HepG2 (cell line): ENCODE results near the gene CLDN20. TPM values are rescaled to one million over a fixed set of nuclear protein-coding genes. Genes with fewer than 3 reads are reported as not detected.

Experiments used
- ATAD3A ChIP-seq: sonication (generic); formaldehyde crosslinking; IDR thresholded peaks from 2 replicates; pipeline ENCODE4 v1.4.0; 2020; ENCODE audit warnings: missing genetic modification reagents
- BHLHE40 ChIP-seq: IDR thresholded peaks from 2 replicates; pipeline ENCODE4 v1.6.1; 2011; ENCODE audit warnings: low read length, improper control_type of control experiment
- HHEX ChIP-seq: IDR thresholded peaks from 2 replicates; pipeline ENCODE4 v1.6.1; 2016; ENCODE audit warnings: control low read depth
- HOXD1 ChIP-seq: sonication (generic); formaldehyde crosslinking; IDR thresholded peaks from 2 replicates; pipeline ENCODE4 v1.5.0; 2020; ENCODE audit warnings: missing genetic modification reagents
- KDM1A ChIP-seq: IDR thresholded peaks from 2 replicates; pipeline ENCODE4 v1.6.1; 2016; ENCODE audit warnings: missing compliant biosample characterization
- ZBTB7B ChIP-seq: sonication (generic); formaldehyde crosslinking; IDR thresholded peaks from 2 replicates; pipeline ENCODE4 v1.4.0; 2020; ENCODE audit warnings: missing genetic modification reagents
- ZBTB8A ChIP-seq: sonication (generic); formaldehyde crosslinking; IDR thresholded peaks from 2 replicates; pipeline ENCODE4 v1.4.0; 2020; ENCODE audit warnings: mild to moderate bottlenecking, low read depth, missing genetic modification reagents, borderline replicate concordance
- ZKSCAN8 ChIP-seq: IDR thresholded peaks from 2 replicates; pipeline ENCODE4 v1.6.1; 2016; ENCODE audit warnings: borderline replicate concordance, missing genetic modification reagents, missing compliant biosample characterization
- ZNF629 ChIP-seq: sonication (generic); formaldehyde crosslinking; conservative IDR thresholded peaks from 2 replicates; pipeline ENCODE4 v1.5.0; 2020; ENCODE audit warnings: missing genetic modification reagents
- ZNF749 ChIP-seq: sonication (generic); formaldehyde crosslinking; IDR thresholded peaks from 2 replicates; pipeline ENCODE4 v1.8.0; 2022; ENCODE audit warnings: mild to moderate bottlenecking, missing genetic modification reagents, moderate library complexity, borderline replicate concordance
- ZSCAN29 ChIP-seq: sonication (generic); formaldehyde crosslinking; conservative IDR thresholded peaks from 2 replicates; pipeline ENCODE4 v1.4.0; 2020; ENCODE audit warnings: mild to moderate bottlenecking, missing genetic modification reagents
- polyA plus RNA-seq, 8 experiments: library from polyadenylated mRNA; depleted of rRNA in 3 of 8; stranded (reverse) in 7 of 8; unstranded in 1 of 8; fragments of >200 nt; fragmentation: Illumina TruSeq in 4 of 8; extraction: Trizol in 4 of 8; gene quantifications; 2 replicates each; pipeline versions ENCODE4 v1.2.1 to v1.2.3, GENCODE V29; 2011 to 2016; ENCODE audit warnings: low read depth in 4 of 8, missing spikeins in 1 of 8, mixed read lengths in 1 of 8; ENCODE audit not compliant: insufficient read depth in 1 of 8
- total RNA-seq, 5 experiments: library from RNA; depleted of rRNA; stranded (reverse); fragments of >200 nt; fragmentation: Illumina TruSeq; extraction: Trizol; gene quantifications; 2 replicates each; pipeline ENCODE4 v1.2.3, GENCODE V29; 2016; ENCODE audit warnings: low read depth in 1 of 5
- TF ChIP-seq, protein P1 (sequence below): sonication (generic); formaldehyde crosslinking; IDR thresholded peaks from 2 replicates; pipeline ENCODE4 v1.4.0; 2020; ENCODE audit warnings: missing genetic modification reagents, low read depth, mild to moderate bottlenecking, borderline replicate concordance
- TF ChIP-seq, protein P2 (sequence below): sonication (generic); formaldehyde crosslinking; IDR thresholded peaks from 2 replicates; pipeline ENCODE4 v1.4.0; 2020; ENCODE audit warnings: mild to moderate bottlenecking, missing genetic modification reagents
- TF ChIP-seq, protein P3 (sequence below): sonication (generic); formaldehyde crosslinking; IDR thresholded peaks from 2 replicates; pipeline ENCODE4 v1.4.0; 2020; ENCODE audit warnings: missing genetic modification reagents
- TF ChIP-seq, protein P4 (sequence below): sonication (generic); formaldehyde crosslinking; IDR thresholded peaks from 2 replicates; pipeline ENCODE4 v1.4.0; 2020; ENCODE audit warnings: missing genetic modification reagents, mild to moderate bottlenecking, borderline replicate concordance

Gene CLDN20
- total and polyA plus RNA-seq, 2 of the 13 experiments (the other 11 are each of a cell fraction or from before 2014, with no cell fraction given): not detected

DNA sequence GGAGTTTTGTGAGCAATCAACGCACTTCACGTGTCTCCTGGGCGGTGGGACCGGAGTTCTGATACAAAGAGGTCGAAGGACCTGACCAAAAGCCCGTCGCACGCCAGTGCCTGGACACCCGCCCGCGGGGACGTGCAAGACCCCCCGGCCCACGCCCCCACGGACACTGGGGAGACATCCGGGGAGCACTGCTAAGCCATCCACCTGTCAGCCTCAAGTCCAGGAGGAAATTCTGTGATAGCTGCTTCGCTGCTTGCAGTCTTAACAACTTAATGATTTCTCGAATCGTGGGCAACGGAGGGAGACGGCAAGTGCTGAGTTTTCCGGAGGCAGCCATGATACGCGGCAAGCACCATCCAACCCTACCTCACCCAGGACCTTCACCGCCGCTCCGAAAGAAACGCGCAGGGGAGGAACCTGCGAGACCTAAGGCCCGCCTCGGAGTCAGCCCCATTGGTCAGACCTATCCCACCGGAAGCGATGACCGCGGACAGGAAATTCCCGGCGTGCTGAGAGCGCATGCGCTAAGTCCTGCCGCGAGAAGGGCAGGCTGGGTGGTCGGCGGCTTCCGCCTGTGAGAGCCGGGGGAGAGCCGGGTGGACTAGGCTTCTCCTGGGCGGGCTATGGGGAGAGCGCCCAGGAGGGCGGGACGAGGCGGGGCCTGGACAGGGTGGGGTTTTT is 50.4 kb downstream of the CLDN20 start, which contains the start of gene TFB1M (continued):
- TF ChIP-seq ZSCAN29 (CRISPR knock-in tag) (0 out of 2 replicates have a peak, but pooled peaks have one; percentile 64), ZNF749 (CRISPR knock-in tag) (peak; percentile 57; the same call in 1 of the 2 replicates), BHLHE40 (no peak), ZNF629 (CRISPR knock-in tag) (peak; percentile 30; the same call in 1 of the 2 replicates), HOXD1 (CRISPR knock-in tag) (no peak; the same call in none of the 2 replicates), ZBTB7B (CRISPR knock-in tag) (peak; percentile 93), ZKSCAN8 (CRISPR knock-in tag) (no peak), HHEX (CRISPR knock-in tag) (no peak), KDM1A (CRISPR knock-in tag) (0 out of 2 replicates have a peak, but pooled peaks have one; percentile 23), ATAD3A (CRISPR knock-in tag) (no peak), ZBTB8A (CRISPR knock-in tag) (peak; percentile 89; the same call in 1 of the 2 replicates)
- TF ChIP-seq, protein P1, sequence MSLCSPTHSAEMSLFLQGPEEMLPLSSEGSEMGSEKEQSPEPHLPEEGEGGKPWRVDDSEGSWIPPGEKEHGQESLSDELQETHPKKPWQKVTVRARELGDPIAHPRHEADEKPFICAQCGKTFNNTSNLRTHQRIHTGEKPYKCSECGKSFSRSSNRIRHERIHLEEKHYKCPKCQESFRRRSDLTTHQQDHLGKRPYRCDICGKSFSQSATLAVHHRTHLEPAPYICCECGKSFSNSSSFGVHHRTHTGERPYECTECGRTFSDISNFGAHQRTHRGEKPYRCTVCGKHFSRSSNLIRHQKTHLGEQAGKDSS (CRISPR knock-in tag): no peak
- TF ChIP-seq, protein P2, sequence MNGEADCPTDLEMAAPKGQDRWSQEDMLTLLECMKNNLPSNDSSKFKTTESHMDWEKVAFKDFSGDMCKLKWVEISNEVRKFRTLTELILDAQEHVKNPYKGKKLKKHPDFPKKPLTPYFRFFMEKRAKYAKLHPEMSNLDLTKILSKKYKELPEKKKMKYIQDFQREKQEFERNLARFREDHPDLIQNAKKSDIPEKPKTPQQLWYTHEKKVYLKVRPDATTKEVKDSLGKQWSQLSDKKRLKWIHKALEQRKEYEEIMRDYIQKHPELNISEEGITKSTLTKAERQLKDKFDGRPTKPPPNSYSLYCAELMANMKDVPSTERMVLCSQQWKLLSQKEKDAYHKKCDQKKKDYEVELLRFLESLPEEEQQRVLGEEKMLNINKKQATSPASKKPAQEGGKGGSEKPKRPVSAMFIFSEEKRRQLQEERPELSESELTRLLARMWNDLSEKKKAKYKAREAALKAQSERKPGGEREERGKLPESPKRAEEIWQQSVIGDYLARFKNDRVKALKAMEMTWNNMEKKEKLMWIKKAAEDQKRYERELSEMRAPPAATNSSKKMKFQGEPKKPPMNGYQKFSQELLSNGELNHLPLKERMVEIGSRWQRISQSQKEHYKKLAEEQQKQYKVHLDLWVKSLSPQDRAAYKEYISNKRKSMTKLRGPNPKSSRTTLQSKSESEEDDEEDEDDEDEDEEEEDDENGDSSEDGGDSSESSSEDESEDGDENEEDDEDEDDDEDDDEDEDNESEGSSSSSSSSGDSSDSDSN (CRISPR knock-in tag): peak; percentile 87
- TF ChIP-seq, protein P3, sequence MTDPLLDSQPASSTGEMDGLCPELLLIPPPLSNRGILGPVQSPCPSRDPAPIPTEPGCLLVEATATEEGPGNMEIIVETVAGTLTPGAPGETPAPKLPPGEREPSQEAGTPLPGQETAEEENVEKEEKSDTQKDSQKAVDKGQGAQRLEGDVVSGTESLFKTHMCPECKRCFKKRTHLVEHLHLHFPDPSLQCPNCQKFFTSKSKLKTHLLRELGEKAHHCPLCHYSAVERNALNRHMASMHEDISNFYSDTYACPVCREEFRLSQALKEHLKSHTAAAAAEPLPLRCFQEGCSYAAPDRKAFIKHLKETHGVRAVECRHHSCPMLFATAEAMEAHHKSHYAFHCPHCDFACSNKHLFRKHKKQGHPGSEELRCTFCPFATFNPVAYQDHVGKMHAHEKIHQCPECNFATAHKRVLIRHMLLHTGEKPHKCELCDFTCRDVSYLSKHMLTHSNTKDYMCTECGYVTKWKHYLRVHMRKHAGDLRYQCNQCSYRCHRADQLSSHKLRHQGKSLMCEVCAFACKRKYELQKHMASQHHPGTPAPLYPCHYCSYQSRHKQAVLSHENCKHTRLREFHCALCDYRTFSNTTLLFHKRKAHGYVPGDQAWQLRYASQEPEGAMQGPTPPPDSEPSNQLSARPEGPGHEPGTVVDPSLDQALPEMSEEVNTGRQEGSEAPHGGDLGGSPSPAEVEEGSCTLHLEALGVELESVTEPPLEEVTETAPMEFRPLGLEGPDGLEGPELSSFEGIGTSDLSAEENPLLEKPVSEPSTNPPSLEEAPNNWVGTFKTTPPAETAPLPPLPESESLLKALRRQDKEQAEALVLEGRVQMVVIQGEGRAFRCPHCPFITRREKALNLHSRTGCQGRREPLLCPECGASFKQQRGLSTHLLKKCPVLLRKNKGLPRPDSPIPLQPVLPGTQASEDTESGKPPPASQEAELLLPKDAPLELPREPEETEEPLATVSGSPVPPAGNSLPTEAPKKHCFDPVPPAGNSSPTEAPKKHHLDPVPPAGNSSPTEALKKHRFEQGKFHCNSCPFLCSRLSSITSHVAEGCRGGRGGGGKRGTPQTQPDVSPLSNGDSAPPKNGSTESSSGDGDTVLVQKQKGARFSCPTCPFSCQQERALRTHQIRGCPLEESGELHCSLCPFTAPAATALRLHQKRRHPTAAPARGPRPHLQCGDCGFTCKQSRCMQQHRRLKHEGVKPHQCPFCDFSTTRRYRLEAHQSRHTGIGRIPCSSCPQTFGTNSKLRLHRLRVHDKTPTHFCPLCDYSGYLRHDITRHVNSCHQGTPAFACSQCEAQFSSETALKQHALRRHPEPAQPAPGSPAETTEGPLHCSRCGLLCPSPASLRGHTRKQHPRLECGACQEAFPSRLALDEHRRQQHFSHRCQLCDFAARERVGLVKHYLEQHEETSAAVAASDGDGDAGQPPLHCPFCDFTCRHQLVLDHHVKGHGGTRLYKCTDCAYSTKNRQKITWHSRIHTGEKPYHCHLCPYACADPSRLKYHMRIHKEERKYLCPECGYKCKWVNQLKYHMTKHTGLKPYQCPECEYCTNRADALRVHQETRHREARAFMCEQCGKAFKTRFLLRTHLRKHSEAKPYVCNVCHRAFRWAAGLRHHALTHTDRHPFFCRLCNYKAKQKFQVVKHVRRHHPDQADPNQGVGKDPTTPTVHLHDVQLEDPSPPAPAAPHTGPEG (CRISPR knock-in tag): peak; percentile 77; the same call in 1 of the 2 replicates
- TF ChIP-seq, protein P4, sequence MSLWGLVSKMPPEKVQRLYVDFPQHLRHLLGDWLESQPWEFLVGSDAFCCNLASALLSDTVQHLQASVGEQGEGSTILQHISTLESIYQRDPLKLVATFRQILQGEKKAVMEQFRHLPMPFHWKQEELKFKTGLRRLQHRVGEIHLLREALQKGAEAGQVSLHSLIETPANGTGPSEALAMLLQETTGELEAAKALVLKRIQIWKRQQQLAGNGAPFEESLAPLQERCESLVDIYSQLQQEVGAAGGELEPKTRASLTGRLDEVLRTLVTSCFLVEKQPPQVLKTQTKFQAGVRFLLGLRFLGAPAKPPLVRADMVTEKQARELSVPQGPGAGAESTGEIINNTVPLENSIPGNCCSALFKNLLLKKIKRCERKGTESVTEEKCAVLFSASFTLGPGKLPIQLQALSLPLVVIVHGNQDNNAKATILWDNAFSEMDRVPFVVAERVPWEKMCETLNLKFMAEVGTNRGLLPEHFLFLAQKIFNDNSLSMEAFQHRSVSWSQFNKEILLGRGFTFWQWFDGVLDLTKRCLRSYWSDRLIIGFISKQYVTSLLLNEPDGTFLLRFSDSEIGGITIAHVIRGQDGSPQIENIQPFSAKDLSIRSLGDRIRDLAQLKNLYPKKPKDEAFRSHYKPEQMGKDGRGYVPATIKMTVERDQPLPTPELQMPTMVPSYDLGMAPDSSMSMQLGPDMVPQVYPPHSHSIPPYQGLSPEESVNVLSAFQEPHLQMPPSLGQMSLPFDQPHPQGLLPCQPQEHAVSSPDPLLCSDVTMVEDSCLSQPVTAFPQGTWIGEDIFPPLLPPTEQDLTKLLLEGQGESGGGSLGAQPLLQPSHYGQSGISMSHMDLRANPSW (CRISPR knock-in tag): no peak
